OCI-LY1 (cell line): ENCODE data around the gene SLC2A4RG.

Source experiments
- H2AFZ ChIP-seq: fragments of 200-600 bp; sonication (generic), shearing (Covaris generic); 2 replicates; pipeline ENCODE4 v1.6.0; 2014; ENCODE audit warnings: antibody characterized with exemption, mild to moderate bottlenecking, low read length
- H3F3A ChIP-seq: fragments of 200-600 bp; sonication (generic), shearing (Covaris generic); 2 replicates; pipeline ENCODE4 v1.6.0; 2014; ENCODE audit warnings: mild to moderate bottlenecking, antibody characterized with exemption, low read length, moderate library complexity; ENCODE audit not compliant: insufficient read depth
- H3K27ac ChIP-seq: fragments of 200-600 bp; sonication (generic); 2 replicates; pipeline ENCODE4 v1.5.1; 2014; ENCODE audit warnings: low read length, mixed run types, mild to moderate bottlenecking, low read depth; ENCODE audit not compliant: poor library complexity, severe bottlenecking
- H3K27me3 ChIP-seq: fragments of 200-600 bp; sonication (generic); 2 replicates; pipeline ENCODE4 v1.6.0; 2014; ENCODE audit warnings: antibody characterized with exemption, mild to moderate bottlenecking, low read length, moderate library complexity; ENCODE audit not compliant: insufficient read depth
- H3K36me3 ChIP-seq: fragments of 200-600 bp; sonication (generic); 2 replicates; pipeline ENCODE4 v1.6.1; 2014; ENCODE audit warnings: mild to moderate bottlenecking, antibody characterized with exemption, low read length, moderate library complexity, mixed read lengths; ENCODE audit not compliant: insufficient read depth
- H3K4me1 ChIP-seq: fragments of 200-600 bp; sonication (generic); 2 replicates; pipeline ENCODE4 v1.5.1; 2014; ENCODE audit warnings: mild to moderate bottlenecking, low read length, moderate library complexity; ENCODE audit not compliant: insufficient read depth, severe bottlenecking
- H3K4me2 ChIP-seq: fragments of 200-600 bp; sonication (generic), shearing (Covaris generic); 2 replicates; pipeline ENCODE4 v1.6.1; 2014; ENCODE audit warnings: low read length
- H3K4me3 ChIP-seq: fragments of 200-600 bp; sonication (generic); 2 replicates; pipeline ENCODE4 v1.5.1; 2014; ENCODE audit warnings: low read length, low read depth, mild to moderate bottlenecking, mixed read lengths; ENCODE audit not compliant: poor library complexity, severe bottlenecking
- H3K79me2 ChIP-seq: fragments of 200-600 bp; shearing (Covaris generic); 2 replicates; pipeline ENCODE4 v1.6.1; 2016; ENCODE audit warnings: mixed run types, low read length, mixed read lengths; ENCODE audit not compliant: insufficient read depth
- H3K9ac ChIP-seq: fragments of 200-600 bp; sonication (generic), shearing (Covaris generic); 2 replicates; pipeline ENCODE4 v1.6.1; 2014; ENCODE audit warnings: mild to moderate bottlenecking, low read length, mixed read lengths
- H3K9me2 ChIP-seq: fragments of 200-600 bp; sonication (generic), shearing (Covaris generic); 2 replicates; pipeline ENCODE4 v1.6.1; 2014; ENCODE audit warnings: low read depth, mild to moderate bottlenecking, low read length, mixed read lengths
- H3K9me3 ChIP-seq: fragments of 200-600 bp; shearing (Covaris generic); 2 replicates; pipeline ENCODE4 v1.6.1; 2014; ENCODE audit warnings: low read length, mixed read lengths
- H4K20me1 ChIP-seq: fragments of 200-600 bp; sonication (generic), shearing (Covaris generic); 2 replicates; pipeline ENCODE4 v1.6.0; 2016; ENCODE audit warnings: mild to moderate bottlenecking, low read length; ENCODE audit not compliant: insufficient read depth
- CTCF ChIP-seq: fragments of 200-600 bp; sonication (generic), shearing (Covaris generic); IDR thresholded peaks from 2 replicates; pipeline ENCODE4 v1.5.1; 2017; ENCODE audit warnings: mild to moderate bottlenecking, antibody characterized with exemption, low read length, moderate library complexity, mixed read lengths
- EZH2 ChIP-seq: fragments of 200-600 bp; sonication (generic), shearing (Covaris generic); IDR thresholded peaks from 2 replicates; pipeline ENCODE4 v1.8.0; 2017; ENCODE audit warnings: borderline replicate concordance, mixed run types, mild to moderate bottlenecking, antibody characterized with exemption, low read length, moderate library complexity, mixed read lengths

Gene SLC2A4RG

GRCh38 chr20:63695424-63696305 lies 43.9 kb upstream of the SLC2A4RG start:
- H3K4me3 ChIP-seq = no peak overlapping the region
- no peaks in the 10 kb centered on the region for H3K79me2 ChIP-seq
- TF ChIP-seq CTCF = no peak
- TF ChIP-seq EZH2 = no peak
- no peaks in the 10 kb centered on the region; the same call in 1 of the 2 replicates for H3K36me3 ChIP-seq
- H3K27ac ChIP-seq = no peak overlapping the region
- no peaks in the 10 kb centered on the region for H3K4me1 ChIP-seq
- no peaks in the 10 kb centered on the region for H4K20me1 ChIP-seq
- H3K9me2 ChIP-seq = no peaks in the 10 kb centered on the region
- no peaks in the 10 kb centered on the region for H3K27me3 ChIP-seq
- H2AFZ ChIP-seq = no peak overlapping the region
- H3K9ac ChIP-seq = no peak overlapping the region
- no peaks in the 10 kb centered on the region for H3F3A ChIP-seq
- H3K4me2 ChIP-seq = no peak overlapping the region
- no peaks in the 10 kb centered on the region for H3K9me3 ChIP-seq

GRCh38 chr20:63696306-63696627 lies 43.3 kb upstream of the SLC2A4RG start:
- no peaks in the 10 kb centered on the region for H3K4me1 ChIP-seq
- no peaks in the 10 kb centered on the region for H3F3A ChIP-seq
- no peaks in the 10 kb centered on the region for H3K9me3 ChIP-seq
- no peak for TF ChIP-seq CTCF
- no peak for TF ChIP-seq EZH2
- no peaks in the 10 kb centered on the region for H4K20me1 ChIP-seq
- no peak overlapping the region for H3K27ac ChIP-seq
- H3K36me3 ChIP-seq = no peaks in the 10 kb centered on the region; the same call in 1 of the 2 replicates
- no peaks in the 10 kb centered on the region for H3K9me2 ChIP-seq
- H3K27me3 ChIP-seq = no peaks in the 10 kb centered on the region
- H3K4me2 ChIP-seq = no peak overlapping the region
- H2AFZ ChIP-seq = no peak overlapping the region
- no peak overlapping the region for H3K4me3 ChIP-seq
- H3K79me2 ChIP-seq = no peaks in the 10 kb centered on the region
- H3K9ac ChIP-seq = no peak overlapping the region

GRCh38 chr20:63696628-63697356 lies 42.8 kb upstream of the SLC2A4RG start, which contains the start of gene TNFRSF6B:
TNFRSF6B (plus strand) TSS chr20:63696652; CDS start chr20:63696768, 116 bp downstream.
- Histone ChIP-seq H3K27me3 (no peaks in the 10 kb centered on the region), H3K9me3 (no peaks in the 10 kb centered on the region), H3K4me3 (no peak within 1 kb of the TSS), H3K79me2 (no peaks in the 10 kb centered on the region), H2AFZ (no peak within 1 kb of the TSS), H3K36me3 (no peaks in the 10 kb centered on the region; the same call in 1 of the 2 replicates), H3F3A (no peaks in the 10 kb centered on the region), H3K4me1 (no peaks in the 10 kb centered on the region), H3K27ac (no peak within 1 kb of the TSS), H4K20me1 (no peaks in the 10 kb centered on the region), H3K9me2 (no peaks in the 10 kb centered on the region), H3K9ac (no peak within 1 kb of the TSS), H3K4me2 (no peak within 1 kb of the TSS)
- TF ChIP-seq CTCF = no peak
- no peak for TF ChIP-seq EZH2
